DOHH2 (cell line): Measurements from ENCODE around the gene RMND5A.

ENCODE experiments used
- EZH2phosphoT487 ChIP-seq: fragments of 200-600 bp; sonication (generic); IDR thresholded peaks from 2 replicates; pipeline ENCODE4 v1.6.1; 2017; ENCODE audit warnings: borderline replicate concordance, mild to moderate bottlenecking, antibody characterized with exemption, low read length, moderate library complexity, mixed read lengths
- TF ChIP-seq, protein P1 (sequence below): fragments of 200-600 bp; sonication (generic); IDR thresholded peaks from one replicate; pipeline ENCODE4 v1.5.1; 2014; ENCODE audit warnings: antibody characterized with exemption, mild to moderate bottlenecking, low read depth, low read length; ENCODE audit not compliant: poor library complexity, severe bottlenecking

- TF ChIP-seq EZH2phosphoT487: no peak
- TF ChIP-seq, protein P1, sequence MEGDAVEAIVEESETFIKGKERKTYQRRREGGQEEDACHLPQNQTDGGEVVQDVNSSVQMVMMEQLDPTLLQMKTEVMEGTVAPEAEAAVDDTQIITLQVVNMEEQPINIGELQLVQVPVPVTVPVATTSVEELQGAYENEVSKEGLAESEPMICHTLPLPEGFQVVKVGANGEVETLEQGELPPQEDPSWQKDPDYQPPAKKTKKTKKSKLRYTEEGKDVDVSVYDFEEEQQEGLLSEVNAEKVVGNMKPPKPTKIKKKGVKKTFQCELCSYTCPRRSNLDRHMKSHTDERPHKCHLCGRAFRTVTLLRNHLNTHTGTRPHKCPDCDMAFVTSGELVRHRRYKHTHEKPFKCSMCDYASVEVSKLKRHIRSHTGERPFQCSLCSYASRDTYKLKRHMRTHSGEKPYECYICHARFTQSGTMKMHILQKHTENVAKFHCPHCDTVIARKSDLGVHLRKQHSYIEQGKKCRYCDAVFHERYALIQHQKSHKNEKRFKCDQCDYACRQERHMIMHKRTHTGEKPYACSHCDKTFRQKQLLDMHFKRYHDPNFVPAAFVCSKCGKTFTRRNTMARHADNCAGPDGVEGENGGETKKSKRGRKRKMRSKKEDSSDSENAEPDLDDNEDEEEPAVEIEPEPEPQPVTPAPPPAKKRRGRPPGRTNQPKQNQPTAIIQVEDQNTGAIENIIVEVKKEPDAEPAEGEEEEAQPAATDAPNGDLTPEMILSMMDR: no peak
Observed at GRCh38 chr2:86825693-86826381, 105.7 kb downstream of the RMND5A start.
